ENCODE results near the gene ALDH1L1. TPM values are rescaled to one million over a fixed set of nuclear protein-coding genes. Genes with fewer than 3 reads are reported as not detected.

Gene ALDH1L1
- total RNA-seq, 2 experiments from 2014 or later: not detected

DNA sequence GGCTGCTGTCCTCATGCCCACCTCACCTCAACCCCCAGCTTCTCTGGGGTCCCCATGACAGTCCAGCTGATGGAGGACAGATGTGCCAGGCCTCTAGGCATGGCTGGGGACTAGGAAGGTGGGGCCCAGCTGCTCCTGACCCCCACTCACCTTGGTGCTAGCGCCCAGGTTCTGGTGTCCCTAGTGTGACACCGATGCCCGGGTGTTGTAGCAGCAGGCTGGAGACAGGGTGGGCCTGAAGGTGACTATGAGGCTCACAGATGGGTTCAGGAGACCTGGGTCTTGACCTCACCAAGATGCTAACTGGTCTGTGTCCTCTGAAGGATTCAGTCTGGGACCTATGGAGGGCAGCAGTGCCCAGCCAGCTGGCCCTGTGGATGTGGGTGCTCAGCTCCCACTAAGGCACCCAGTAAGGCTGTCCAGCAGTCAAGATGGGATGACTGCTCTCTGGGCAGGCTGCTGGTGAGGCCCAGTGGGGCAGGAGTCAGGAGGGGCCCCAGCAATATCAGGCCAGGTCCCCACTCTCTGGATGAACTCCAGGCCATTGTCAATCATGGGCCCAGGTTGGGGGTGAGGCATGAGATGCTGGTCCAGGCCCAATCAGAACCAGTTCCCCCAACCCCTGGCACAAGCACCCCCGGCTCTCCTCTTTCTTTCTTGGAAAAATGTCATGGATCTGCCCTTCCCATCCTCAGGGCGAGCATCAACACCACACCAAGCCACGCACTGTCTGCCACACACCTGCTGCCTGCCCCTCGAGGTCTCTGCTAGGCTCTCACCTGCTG, 33.0 kb downstream of the ALDH1L1 start:
- ATAC-seq (ENCODE audit: poor library complexity): no peak
- H3K4me3 Mint-ChIP-seq: no peak overlapping the region
- intact Hi-C loops (cut with DNase I, micrococcal nuclease): no loop called here
- no peaks in the 10 kb centered on the region for H3K4me1 Mint-ChIP-seq (ENCODE audit: low read depth)
- TF ChIP-seq, protein P1, sequence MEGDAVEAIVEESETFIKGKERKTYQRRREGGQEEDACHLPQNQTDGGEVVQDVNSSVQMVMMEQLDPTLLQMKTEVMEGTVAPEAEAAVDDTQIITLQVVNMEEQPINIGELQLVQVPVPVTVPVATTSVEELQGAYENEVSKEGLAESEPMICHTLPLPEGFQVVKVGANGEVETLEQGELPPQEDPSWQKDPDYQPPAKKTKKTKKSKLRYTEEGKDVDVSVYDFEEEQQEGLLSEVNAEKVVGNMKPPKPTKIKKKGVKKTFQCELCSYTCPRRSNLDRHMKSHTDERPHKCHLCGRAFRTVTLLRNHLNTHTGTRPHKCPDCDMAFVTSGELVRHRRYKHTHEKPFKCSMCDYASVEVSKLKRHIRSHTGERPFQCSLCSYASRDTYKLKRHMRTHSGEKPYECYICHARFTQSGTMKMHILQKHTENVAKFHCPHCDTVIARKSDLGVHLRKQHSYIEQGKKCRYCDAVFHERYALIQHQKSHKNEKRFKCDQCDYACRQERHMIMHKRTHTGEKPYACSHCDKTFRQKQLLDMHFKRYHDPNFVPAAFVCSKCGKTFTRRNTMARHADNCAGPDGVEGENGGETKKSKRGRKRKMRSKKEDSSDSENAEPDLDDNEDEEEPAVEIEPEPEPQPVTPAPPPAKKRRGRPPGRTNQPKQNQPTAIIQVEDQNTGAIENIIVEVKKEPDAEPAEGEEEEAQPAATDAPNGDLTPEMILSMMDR (IDR thresholded peaks at IDR 0.05): no peak
- CTCF ChIA-PET: no interaction called here
- DNase-seq: no peak
- POLR2A ChIA-PET: no interaction called here
- Histone ChIP-seq H3K27me3 (ENCODE audit: control insufficient read depth in 1 of 2, insufficient read depth in 2 of 2, low read length in 2 of 2) (peaks cover 3 to 4% of the 10 kb centered on the region in 2 experiments), H3K9me3 (ENCODE audit: control insufficient read depth in 1 of 2, insufficient read depth in 1 of 2, low read length in 2 of 2) (no peaks in the 10 kb centered on the region), H3K27ac (ENCODE audit: low read depth in 1 of 2, low read length in 2 of 2) (no peak overlapping the region), H3K4me3 (ENCODE audit: low read length) (no peak overlapping the region), H3K36me3 (ENCODE audit: insufficient read depth, low read length) (no peaks in the 10 kb centered on the region), H3K4me1 (ENCODE audit: insufficient read depth, low read length) (no peaks in the 10 kb centered on the region)
- no peaks in the 10 kb centered on the region for H3K36me3 Mint-ChIP-seq (ENCODE audit: low read depth)
- H3K27ac Mint-ChIP-seq: no peak overlapping the region
- no peaks in the 10 kb centered on the region for H3K9me3 Mint-ChIP-seq
- H3K27me3 Mint-ChIP-seq: peaks cover 5% of the 10 kb centered on the region

DNA sequence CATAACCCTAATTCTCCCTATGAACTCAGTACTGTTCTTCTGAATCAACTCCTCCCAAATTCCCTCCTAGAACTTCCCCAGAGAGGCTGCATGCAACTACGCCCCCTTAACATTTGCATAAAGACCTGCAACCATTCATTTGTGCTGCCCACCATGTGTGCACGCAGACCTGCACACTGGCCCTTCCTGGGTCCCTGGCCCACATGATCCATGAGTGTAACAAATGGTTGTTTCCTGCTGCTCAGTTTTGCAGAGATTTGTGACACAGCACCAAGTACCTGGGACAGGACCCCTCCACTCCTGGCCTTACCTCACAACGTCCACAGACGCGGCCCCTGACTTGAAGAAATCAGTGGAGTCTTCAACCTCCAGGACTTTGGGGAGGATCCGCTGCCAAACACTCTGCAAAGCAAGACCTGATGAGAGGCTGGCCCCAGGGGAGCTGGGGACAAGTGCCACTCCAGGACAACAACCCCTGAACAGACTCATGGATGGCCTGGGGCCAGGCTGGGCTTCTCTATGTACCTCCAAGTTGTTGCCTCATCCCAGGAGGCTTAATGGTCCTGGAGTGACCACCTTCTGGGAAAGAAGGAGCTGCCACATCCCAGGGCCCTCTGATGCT, 33.8 kb downstream of the ALDH1L1 start:
- ChIA-PET CTCF (no interaction called here), POLR2A (no interaction called here)
- H3K36me3 Mint-ChIP-seq (ENCODE audit: low read depth): no peaks in the 10 kb centered on the region
- peaks cover 5% of the 10 kb centered on the region for H3K27me3 Mint-ChIP-seq
- no peak overlapping the region for H3K4me3 ChIP-seq (ENCODE audit: low read length)
- no peak overlapping the region for H3K27ac Mint-ChIP-seq
- peaks cover 3 to 4% of the 10 kb centered on the region in 2 experiments for H3K27me3 ChIP-seq (ENCODE audit: control insufficient read depth in 1 of 2, insufficient read depth in 2 of 2, low read length in 2 of 2)
- no peak overlapping the region for H3K27ac ChIP-seq (ENCODE audit: low read depth in 1 of 2, low read length in 2 of 2)
- no peaks in the 10 kb centered on the region for H3K4me1 Mint-ChIP-seq (ENCODE audit: low read depth)
- no peaks in the 10 kb centered on the region for H3K9me3 Mint-ChIP-seq
- ATAC-seq (ENCODE audit: poor library complexity): no peak
- H3K4me1 ChIP-seq (ENCODE audit: insufficient read depth, low read length): no peaks in the 10 kb centered on the region
- no peaks in the 10 kb centered on the region for H3K36me3 ChIP-seq (ENCODE audit: insufficient read depth, low read length)
- TF ChIP-seq, protein P1 (IDR thresholded peaks at IDR 0.05): no peak
- H3K9me3 ChIP-seq (ENCODE audit: control insufficient read depth in 1 of 2, insufficient read depth in 1 of 2, low read length in 2 of 2): no peaks in the 10 kb centered on the region
- H3K4me3 Mint-ChIP-seq: no peak overlapping the region
- DNase-seq: peak in 1 of 14 experiments; percentile 28
- intact Hi-C loops (cut with DNase I, micrococcal nuclease): no loop called here

DNA sequence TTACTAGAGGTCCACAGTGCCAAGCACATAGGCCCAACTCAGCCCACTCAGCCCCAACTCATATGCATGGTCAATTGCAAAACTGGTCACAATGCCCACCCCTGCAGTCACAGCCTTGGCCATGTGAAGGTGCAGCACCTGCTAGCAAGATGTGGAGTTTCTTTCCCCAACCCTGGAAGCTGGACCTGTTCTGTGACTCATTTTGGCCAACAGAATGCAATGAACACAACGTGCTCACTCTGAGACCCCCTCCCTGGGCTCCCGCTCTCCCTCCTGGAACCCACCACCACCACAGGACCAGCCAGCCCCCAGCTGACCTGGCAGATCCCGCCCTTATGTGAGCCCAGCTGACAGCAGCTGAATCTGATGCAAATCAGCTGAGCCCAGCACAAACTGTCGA, 34.4 kb downstream of the ALDH1L1 start:
- Mint-ChIP-seq H3K36me3 (ENCODE audit: low read depth) (no peaks in the 10 kb centered on the region), H3K4me1 (ENCODE audit: low read depth) (no peaks in the 10 kb centered on the region)

More for the DNA sequence above, 34.4 kb downstream of the ALDH1L1 start:
- Mint-ChIP-seq H3K9me3 (no peaks in the 10 kb centered on the region), H3K27me3 (peaks cover 5% of the 10 kb centered on the region), H3K27ac (no peak overlapping the region), H3K4me3 (no peak overlapping the region)
- intact Hi-C loops (cut with DNase I, micrococcal nuclease): no loop called here
- DNase-seq: no peak
- ATAC-seq (ENCODE audit: poor library complexity): no peak
- Histone ChIP-seq H3K9me3 (ENCODE audit: control insufficient read depth in 1 of 2, insufficient read depth in 1 of 2, low read length in 2 of 2) (no peaks in the 10 kb centered on the region), H3K27me3 (ENCODE audit: control insufficient read depth in 1 of 2, insufficient read depth in 2 of 2, low read length in 2 of 2) (peaks cover 3 to 4% of the 10 kb centered on the region in 2 experiments), H3K27ac (ENCODE audit: low read depth in 1 of 2, low read length in 2 of 2) (no peak overlapping the region), H3K36me3 (ENCODE audit: insufficient read depth, low read length) (no peaks in the 10 kb centered on the region), H3K4me3 (ENCODE audit: low read length) (no peak overlapping the region), H3K4me1 (ENCODE audit: insufficient read depth, low read length) (no peaks in the 10 kb centered on the region)
- TF ChIP-seq, protein P1 (IDR thresholded peaks at IDR 0.05): no peak
- CTCF ChIA-PET: no interaction called here
- POLR2A ChIA-PET: no interaction called here

Measured in CD4-positive, alpha-beta T cell (primary cell).